ENCODE data around the gene EFCAB6.

DNA sequence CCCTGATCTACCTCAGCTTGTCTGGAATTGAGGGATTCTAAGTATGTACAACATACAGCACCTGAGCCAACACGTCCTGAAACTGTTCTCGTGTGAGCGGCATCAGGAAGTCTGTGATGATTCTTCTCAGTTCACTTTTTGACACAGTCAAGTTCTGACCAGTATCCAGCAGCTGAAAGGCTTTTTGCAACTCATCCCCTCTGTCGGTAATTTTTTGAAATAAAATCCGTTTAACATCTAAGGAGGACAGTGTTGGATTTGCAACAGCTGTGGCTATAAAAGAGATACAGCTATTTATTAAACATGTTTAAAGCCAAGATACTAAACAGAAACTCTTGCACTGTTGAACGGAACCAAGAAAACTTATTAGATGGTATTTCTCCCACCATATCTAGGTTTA is 39.3 kb downstream of the EFCAB6 start:
- TF ChIP-seq, protein P1, sequence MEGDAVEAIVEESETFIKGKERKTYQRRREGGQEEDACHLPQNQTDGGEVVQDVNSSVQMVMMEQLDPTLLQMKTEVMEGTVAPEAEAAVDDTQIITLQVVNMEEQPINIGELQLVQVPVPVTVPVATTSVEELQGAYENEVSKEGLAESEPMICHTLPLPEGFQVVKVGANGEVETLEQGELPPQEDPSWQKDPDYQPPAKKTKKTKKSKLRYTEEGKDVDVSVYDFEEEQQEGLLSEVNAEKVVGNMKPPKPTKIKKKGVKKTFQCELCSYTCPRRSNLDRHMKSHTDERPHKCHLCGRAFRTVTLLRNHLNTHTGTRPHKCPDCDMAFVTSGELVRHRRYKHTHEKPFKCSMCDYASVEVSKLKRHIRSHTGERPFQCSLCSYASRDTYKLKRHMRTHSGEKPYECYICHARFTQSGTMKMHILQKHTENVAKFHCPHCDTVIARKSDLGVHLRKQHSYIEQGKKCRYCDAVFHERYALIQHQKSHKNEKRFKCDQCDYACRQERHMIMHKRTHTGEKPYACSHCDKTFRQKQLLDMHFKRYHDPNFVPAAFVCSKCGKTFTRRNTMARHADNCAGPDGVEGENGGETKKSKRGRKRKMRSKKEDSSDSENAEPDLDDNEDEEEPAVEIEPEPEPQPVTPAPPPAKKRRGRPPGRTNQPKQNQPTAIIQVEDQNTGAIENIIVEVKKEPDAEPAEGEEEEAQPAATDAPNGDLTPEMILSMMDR (IDR thresholded peaks at IDR 0.05) = no peak
- no peak for TF ChIP-seq EZH2 (IDR thresholded peaks at IDR 0.05; ENCODE audit: borderline replicate concordance, insufficient read depth, low read depth, low read length, poor library complexity, severe bottlenecking)
